Keratinocyte (primary cell): ENCODE measurements around the gene PGS1.

ENCODE experiments used
- CTCF ChIP-seq, 3 experiments: IDR thresholded peaks in 1 of 3; conservative IDR thresholded peaks in 1 of 3; optimal IDR thresholded peaks in 1 of 3; 2 replicates in 2 of 3; 3 replicates in 1 of 3; pipeline versions ENCODE3 to v1.5.1; 2011; ENCODE audit warnings: low read length in 3 of 3, mild to moderate bottlenecking in 3 of 3, moderate library complexity in 2 of 3, control low read depth in 1 of 3, inconsistent platforms in 1 of 3; ENCODE audit not compliant: insufficient read depth in 2 of 3; ENCODE audit errors: extremely low read depth in 1 of 3
- EZH2 ChIP-seq: IDR thresholded peaks from one replicate; pipeline ENCODE4 v1.6.1; 2012; ENCODE audit warnings: inconsistent platforms, mild to moderate bottlenecking, low read length, moderate library complexity

GRCh38 chr17:78433013-78433727, 54.7 kb downstream of the PGS1 start:
- TF ChIP-seq EZH2 (no peak), CTCF (optimal IDR thresholded peaks at IDR 0.05 in 1 of 3, IDR thresholded peaks at IDR 0.05 in 1 of 3, conservative IDR thresholded peaks at IDR 0.05 in 1 of 3; ENCODE audit: extremely low read depth in 1 of 3, insufficient read depth in 2 of 3, low read length in 3 of 3) (no peak)
